Smooth muscle cell (in vitro differentiated cells): ENCODE measurements around the gene FAM53B. TPM values are rescaled to one million over a fixed set of nuclear protein-coding genes. Genes with fewer than 3 reads are reported as not detected.

ENCODE experiments used
- DNase-seq: peaks from one replicate; lab custom pipeline; 2025; ENCODE audit not compliant: unreplicated experiment; lab: John Stamatoyannopoulos, UW
- H2AFZ ChIP-seq: fragments of 200-600 bp; sonication (generic); 2 replicates; pipeline ENCODE4 v1.6.0; 2016; ENCODE audit warnings: antibody characterized with exemption, low read depth, mild to moderate bottlenecking
- H3F3A ChIP-seq: fragments of 200-600 bp; sonication (generic); 2 replicates; pipeline ENCODE4 v1.6.0; 2017; ENCODE audit warnings: antibody characterized with exemption, low read depth
- H3K27ac ChIP-seq: fragments of 200-600 bp; sonication (generic); 2 replicates; pipeline ENCODE4 v1.5.1; 2016; ENCODE audit warnings: low read depth, mild to moderate bottlenecking
- H3K27me3 ChIP-seq: fragments of 200-600 bp; sonication (generic); 2 replicates; pipeline ENCODE4 v1.6.1; 2016; ENCODE audit warnings: low read depth, mild to moderate bottlenecking
- H3K36me3 ChIP-seq: fragments of 200-600 bp; sonication (generic); 2 replicates; pipeline ENCODE4 v1.5.1; 2016; ENCODE audit warnings: low read depth
- H3K4me1 ChIP-seq: fragments of 200-600 bp; sonication (generic); 2 replicates; pipeline ENCODE4 v1.5.1; 2016; ENCODE audit warnings: low read depth
- H3K4me2 ChIP-seq: fragments of 200-600 bp; sonication (generic); 2 replicates; pipeline ENCODE4 v1.6.0; 2016; ENCODE audit warnings: mild to moderate bottlenecking
- H3K4me3 ChIP-seq: fragments of 200-600 bp; sonication (generic); 2 replicates; pipeline ENCODE4 v1.5.1; 2016; ENCODE audit warnings: mild to moderate bottlenecking
- H3K79me2 ChIP-seq: fragments of 200-600 bp; sonication (generic); 2 replicates; pipeline ENCODE4 v1.6.0; 2016; ENCODE audit warnings: low read depth, mild to moderate bottlenecking
- H3K9ac ChIP-seq: fragments of 200-600 bp; sonication (generic); 2 replicates; pipeline ENCODE4 v1.6.0; 2016; ENCODE audit warnings: low read depth
- H3K9me3 ChIP-seq: fragments of 200-600 bp; sonication (generic); replicated peaks from 2 replicates; pipeline ENCODE4 v1.5.1; 2016; ENCODE audit warnings: low read depth
- H4K20me1 ChIP-seq: fragments of 200-600 bp; sonication (generic); 2 replicates; pipeline ENCODE4 v1.6.0; 2016; ENCODE audit warnings: low read depth
- WGBS: methylation state at CpG from one replicate; pipeline ENCODE4 v1.1.7; 2016; ENCODE audit warnings: low lambda C conversion rate; 5-methylcytosine and 5-hydroxymethylcytosine counted together
- polyA plus RNA-seq: library from polyadenylated mRNA; unstranded; fragments of >200 nt; fragmentation: Nextera tagmentation; extraction: Ambion mirVana; gene quantifications from 2 replicates; pipeline ENCODE4 v1.2.1, GENCODE V29; 2016
- total RNA-seq: library from RNA; depleted of rRNA; stranded (reverse); fragments of >200 nt; gene quantifications from 2 replicates; pipeline ENCODE4 v1.2.3, GENCODE V29; 2014
- TF ChIP-seq, protein P1 (sequence below): fragments of 200-600 bp; sonication (generic); IDR thresholded peaks from 2 replicates; pipeline ENCODE4 v1.5.1; 2017; ENCODE audit warnings: borderline replicate concordance, mild to moderate bottlenecking, antibody characterized with exemption; ENCODE audit not compliant: insufficient read depth, poor library complexity, severe bottlenecking

FAM53B gene
- total and polyA plus RNA-seq, 2 experiments from 2014 or later, result 5.5 to 6.2 TPM

- Histone ChIP-seq H3K4me2 (no peak overlapping the region), H3K9me3 (no peaks in the 10 kb centered on the region), H3K27ac (no peak overlapping the region), H3F3A (no peaks in the 10 kb centered on the region), H3K36me3 (no peaks in the 10 kb centered on the region), H4K20me1 (no peaks in the 10 kb centered on the region), H3K27me3 (no peaks in the 10 kb centered on the region), H3K79me2 (no peaks in the 10 kb centered on the region), H3K4me3 (no peak overlapping the region), H2AFZ (no peak overlapping the region), H3K9ac (no peak overlapping the region), H3K4me1 (no peaks in the 10 kb centered on the region)
- TF ChIP-seq, protein P1, sequence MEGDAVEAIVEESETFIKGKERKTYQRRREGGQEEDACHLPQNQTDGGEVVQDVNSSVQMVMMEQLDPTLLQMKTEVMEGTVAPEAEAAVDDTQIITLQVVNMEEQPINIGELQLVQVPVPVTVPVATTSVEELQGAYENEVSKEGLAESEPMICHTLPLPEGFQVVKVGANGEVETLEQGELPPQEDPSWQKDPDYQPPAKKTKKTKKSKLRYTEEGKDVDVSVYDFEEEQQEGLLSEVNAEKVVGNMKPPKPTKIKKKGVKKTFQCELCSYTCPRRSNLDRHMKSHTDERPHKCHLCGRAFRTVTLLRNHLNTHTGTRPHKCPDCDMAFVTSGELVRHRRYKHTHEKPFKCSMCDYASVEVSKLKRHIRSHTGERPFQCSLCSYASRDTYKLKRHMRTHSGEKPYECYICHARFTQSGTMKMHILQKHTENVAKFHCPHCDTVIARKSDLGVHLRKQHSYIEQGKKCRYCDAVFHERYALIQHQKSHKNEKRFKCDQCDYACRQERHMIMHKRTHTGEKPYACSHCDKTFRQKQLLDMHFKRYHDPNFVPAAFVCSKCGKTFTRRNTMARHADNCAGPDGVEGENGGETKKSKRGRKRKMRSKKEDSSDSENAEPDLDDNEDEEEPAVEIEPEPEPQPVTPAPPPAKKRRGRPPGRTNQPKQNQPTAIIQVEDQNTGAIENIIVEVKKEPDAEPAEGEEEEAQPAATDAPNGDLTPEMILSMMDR, result no peak
- DNase-seq, result no peak
- 83% methylated on average over 12 of the region's 12 CpGs for WGBS
Measured at GRCh38 chr10:124602121-124602561, 142.0 kb downstream of the FAM53B start.

DNA sequence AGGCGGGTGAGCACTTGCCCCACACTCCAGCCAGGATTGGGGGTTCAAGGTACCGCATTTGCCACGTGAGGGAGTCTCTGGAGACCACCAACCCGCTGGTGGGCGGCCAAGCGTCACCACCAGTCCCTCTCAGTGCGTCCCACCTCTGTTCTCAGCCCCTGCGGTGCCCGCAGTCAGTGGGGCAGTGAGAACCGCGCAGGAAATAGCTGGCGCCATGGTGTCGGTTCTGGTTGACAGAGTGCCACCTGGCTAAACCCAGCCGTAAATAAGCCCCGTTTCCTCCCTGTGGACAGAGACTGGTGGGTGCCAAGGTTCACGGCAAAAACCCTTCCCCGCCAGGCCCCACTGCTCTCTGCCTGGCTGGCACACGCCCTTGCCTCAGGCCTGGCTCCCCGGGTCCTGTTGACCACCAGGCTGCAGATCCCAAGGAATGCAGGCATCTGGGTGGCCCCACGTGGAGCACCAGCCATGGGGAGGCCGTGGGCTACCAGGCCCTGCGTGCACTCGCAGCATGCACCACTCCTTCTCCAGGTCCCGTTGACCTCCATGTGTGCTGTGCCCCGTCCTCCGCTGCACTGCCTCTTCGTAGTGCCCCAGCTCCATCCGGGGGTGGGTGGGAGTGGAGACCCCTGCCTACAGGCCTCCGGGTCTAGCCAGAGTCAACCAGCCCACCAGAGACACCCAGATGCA lies 142.6 kb downstream of the FAM53B start:
- no peak overlapping the region for H3K27ac ChIP-seq
- no peaks in the 10 kb centered on the region for H3K27me3 ChIP-seq
- no peaks in the 10 kb centered on the region for H4K20me1 ChIP-seq
- TF ChIP-seq, protein P1, result no peak
- 93% methylated on average over 28 of the region's 29 CpGs for WGBS
- no peak overlapping the region for H3K4me3 ChIP-seq
- H3K9ac ChIP-seq, result no peak overlapping the region
- H3F3A ChIP-seq, result no peaks in the 10 kb centered on the region
- no peaks in the 10 kb centered on the region for H3K9me3 ChIP-seq
- H3K4me2 ChIP-seq, result no peak overlapping the region
- no peaks in the 10 kb centered on the region for H3K36me3 ChIP-seq
- H2AFZ ChIP-seq, result no peak overlapping the region
- no peaks in the 10 kb centered on the region for H3K4me1 ChIP-seq
- no peaks in the 10 kb centered on the region for H3K79me2 ChIP-seq
- DNase-seq, result no peak

GRCh38 chr10:124601016-124601415 lies 143.2 kb downstream of the FAM53B start:
- Histone ChIP-seq H2AFZ (no peak overlapping the region), H3F3A (no peaks in the 10 kb centered on the region), H3K79me2 (no peaks in the 10 kb centered on the region), H4K20me1 (no peaks in the 10 kb centered on the region), H3K4me2 (no peak overlapping the region), H3K27ac (no peak overlapping the region), H3K36me3 (no peaks in the 10 kb centered on the region), H3K4me1 (no peaks in the 10 kb centered on the region), H3K9me3 (no peaks in the 10 kb centered on the region), H3K9ac (no peak overlapping the region), H3K4me3 (no peak overlapping the region), H3K27me3 (no peaks in the 10 kb centered on the region)
- TF ChIP-seq, protein P1, result no peak
- no peak for DNase-seq
- WGBS, result 90% methylated on average over 12 of the region's 12 CpGs
